ENCODE measurements around the gene WRAP53.

DNA sequence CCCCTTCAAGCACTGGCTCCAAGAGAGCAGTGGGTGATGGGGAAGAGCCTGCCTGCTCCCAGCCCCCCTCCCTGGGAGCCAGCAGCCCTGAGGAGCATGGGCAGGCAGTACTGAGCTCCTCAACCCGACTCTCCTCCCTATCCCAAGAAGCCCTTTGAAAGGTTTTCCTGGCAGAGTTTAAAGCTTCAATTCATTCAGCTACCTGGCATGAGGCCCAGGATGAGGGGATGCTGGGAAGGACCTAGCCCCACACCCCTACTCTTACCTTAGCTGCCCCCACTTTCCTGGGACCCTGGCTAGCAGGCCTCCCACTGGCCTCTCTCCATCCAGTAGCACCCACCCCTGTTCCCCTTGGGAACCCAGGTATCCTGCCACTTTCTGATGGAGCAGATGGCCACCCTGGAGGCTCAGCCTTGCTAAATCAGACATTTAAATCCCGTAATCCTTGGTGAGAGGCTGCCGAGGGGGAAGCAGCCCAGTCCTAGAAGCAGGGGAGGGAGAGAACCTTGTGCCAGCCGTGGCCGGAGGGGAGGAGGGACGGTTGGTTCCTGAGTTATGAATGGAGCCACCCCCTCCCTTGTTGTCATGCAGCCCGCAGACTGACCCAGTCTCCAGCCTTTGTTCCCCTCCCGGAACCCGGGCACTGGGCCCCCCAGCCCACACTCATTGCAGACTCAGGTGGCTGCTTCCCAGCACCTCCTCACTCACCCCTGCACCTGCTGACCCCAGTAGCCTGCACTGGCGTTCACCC is 20.4 kb upstream of the WRAP53 start:
- TF ChIP-seq CTCF (IDR thresholded peaks at IDR 0.05) (no peak), POLR2A (IDR thresholded peaks at IDR 0.05) (no peak)
